KMS-11 (cell line): ENCODE data around the gene L3MBTL1.

Source experiments
- H2AFZ ChIP-seq: fragments of 200-600 bp; sonication (generic); 2 replicates; pipeline ENCODE4 v1.6.1; 2016; ENCODE audit warnings: antibody characterized with exemption, mixed run types, low read depth
- H3K27ac ChIP-seq: fragments of 200-600 bp; sonication (generic); 2 replicates; pipeline ENCODE4 v1.6.1; 2016; ENCODE audit warnings: mild to moderate bottlenecking, mixed run types
- H3K27me3 ChIP-seq: fragments of 200-600 bp; sonication (generic); 2 replicates; pipeline ENCODE4 v1.6.1; 2017; ENCODE audit warnings: mild to moderate bottlenecking, low read depth, mixed run types, moderate library complexity; ENCODE audit not compliant: insufficient read depth
- H3K36me3 ChIP-seq: fragments of 200-600 bp; sonication (generic); 2 replicates; pipeline ENCODE4 v1.6.1; 2017; ENCODE audit warnings: mild to moderate bottlenecking, mixed run types; ENCODE audit not compliant: insufficient read depth
- H3K4me1 ChIP-seq: fragments of 200-600 bp; sonication (generic); 2 replicates; pipeline ENCODE4 v1.6.1; 2016; ENCODE audit warnings: mild to moderate bottlenecking, low read depth, mixed run types; ENCODE audit not compliant: poor library complexity, severe bottlenecking
- H3K4me2 ChIP-seq: fragments of 200-600 bp; sonication (generic); 2 replicates; pipeline ENCODE4 v1.7.0; 2016; ENCODE audit warnings: mild to moderate bottlenecking, mixed run types
- H3K4me3 ChIP-seq: fragments of 200-600 bp; sonication (generic); IDR thresholded peaks from 2 replicates; pipeline ENCODE4 v1.6.1; 2017; ENCODE audit warnings: low read depth, low read length, mixed read lengths; ENCODE audit not compliant: insufficient read depth
- H3K79me2 ChIP-seq: fragments of 200-600 bp; sonication (generic); 2 replicates; pipeline ENCODE4 v1.6.1; 2016; ENCODE audit warnings: low read depth, mixed run types; ENCODE audit not compliant: insufficient read depth
- H3K9ac ChIP-seq: fragments of 200-600 bp; sonication (generic); 2 replicates; pipeline ENCODE4 v1.6.1; 2016; ENCODE audit warnings: mild to moderate bottlenecking, mixed run types
- H4K20me1 ChIP-seq: fragments of 200-600 bp; sonication (generic); 2 replicates; pipeline ENCODE4 v1.6.1; 2016; ENCODE audit warnings: mild to moderate bottlenecking, mixed run types; ENCODE audit not compliant: insufficient read depth
- CTCF ChIP-seq: fragments of 200-600 bp; sonication (generic); conservative IDR thresholded peaks from 2 replicates; pipeline ENCODE4 v1.6.1; 2017; ENCODE audit warnings: low read depth, mild to moderate bottlenecking, antibody characterized with exemption, low read length, moderate library complexity, mixed read lengths

Gene L3MBTL1

GRCh38 chr20:43463527-43464218, 43.8 kb upstream of the L3MBTL1 start:
- no peak for TF ChIP-seq CTCF
- peaks cover 26% of the 10 kb centered on the region for H4K20me1 ChIP-seq
- peaks cover 30% of the 10 kb centered on the region for H3K79me2 ChIP-seq
- H3K36me3 ChIP-seq: peaks cover 47% of the 10 kb centered on the region; the same call in 1 of the 2 replicates
- no peaks in the 10 kb centered on the region for H3K27me3 ChIP-seq
- peaks cover 15% of the 10 kb centered on the region for H3K4me1 ChIP-seq
- no peak overlapping the region for H2AFZ ChIP-seq
- no peak overlapping the region for H3K27ac ChIP-seq
- H3K9ac ChIP-seq: no peak overlapping the region
- no peak overlapping the region for H3K4me2 ChIP-seq
- no peak overlapping the region for H3K4me3 ChIP-seq

- Histone ChIP-seq H2AFZ (no peak overlapping the region), H3K27me3 (no peaks in the 10 kb centered on the region), H3K36me3 (peaks cover 44% of the 10 kb centered on the region; the same call in 1 of the 2 replicates), H3K27ac (no peak overlapping the region), H3K9ac (no peak overlapping the region), H3K79me2 (peaks cover 24% of the 10 kb centered on the region), H4K20me1 (peaks cover 20% of the 10 kb centered on the region; the same call in 1 of the 2 replicates), H3K4me2 (no peak overlapping the region), H3K4me1 (peaks cover 12% of the 10 kb centered on the region), H3K4me3 (no peak overlapping the region)
- no peak for TF ChIP-seq CTCF
These were observed 43.2 kb upstream of the L3MBTL1 start for GRCh38 chr20:43464219-43464790.

- Histone ChIP-seq H3K4me1 (no peaks in the 10 kb centered on the region), H3K4me2 (no peak overlapping the region), H3K27ac (no peak overlapping the region), H3K36me3 (peaks cover 33% of the 10 kb centered on the region; the same call in 1 of the 2 replicates), H2AFZ (no peak overlapping the region), H3K27me3 (no peaks in the 10 kb centered on the region), H3K79me2 (peaks cover 12% of the 10 kb centered on the region; the same call in 1 of the 2 replicates), H4K20me1 (peaks cover 16% of the 10 kb centered on the region; the same call in 1 of the 2 replicates), H3K4me3 (no peak overlapping the region), H3K9ac (no peak overlapping the region)
- TF ChIP-seq CTCF: no peak
These were observed 41.9 kb upstream of the L3MBTL1 start for GRCh38 chr20:43465625-43465943.

- Histone ChIP-seq H2AFZ (no peak overlapping the region), H3K27ac (no peak overlapping the region), H3K4me3 (no peak overlapping the region), H3K79me2 (peaks cover 5% of the 10 kb centered on the region; the same call in 1 of the 2 replicates), H3K9ac (no peak overlapping the region), H3K36me3 (peaks cover 13% of the 10 kb centered on the region; the same call in 1 of the 2 replicates), H3K27me3 (no peaks in the 10 kb centered on the region), H3K4me2 (no peak overlapping the region), H4K20me1 (peaks cover 12% of the 10 kb centered on the region; the same call in 1 of the 2 replicates), H3K4me1 (no peaks in the 10 kb centered on the region)
- no peak for TF ChIP-seq CTCF
These were observed 39.9 kb upstream of the L3MBTL1 start for GRCh38 chr20:43467589-43467988.
